Esophagus (tissue), 2 donors: ENCODE measurements around the gene TAC3. TPM values are rescaled to one million over a fixed set of nuclear protein-coding genes. Genes with fewer than 3 reads are reported as not detected.

Experiments
- H3K27ac ChIP-seq, 2 donors: one replicate each; pipeline ENCODE4 v1.5.1; 2013; ENCODE audit warnings: low read depth in 2 of 2, mild to moderate bottlenecking in 2 of 2, inconsistent platforms in 1 of 2, low read length in 1 of 2, moderate library complexity in 1 of 2
- H3K27me3 ChIP-seq, 2 donors: one replicate each; pipeline ENCODE4 v1.6.1; 2013; ENCODE audit warnings: low read length in 2 of 2, control low read depth in 1 of 2, mild to moderate bottlenecking in 1 of 2; ENCODE audit not compliant: insufficient read depth in 2 of 2, control insufficient read depth in 1 of 2
- H3K36me3 ChIP-seq, 2 donors: one replicate each; pipeline ENCODE4 v1.6.1; 2013; ENCODE audit warnings: low read length in 1 of 2; ENCODE audit not compliant: control insufficient read depth in 2 of 2, insufficient read depth in 2 of 2
- H3K4me1 ChIP-seq, 2 donors: one replicate each; pipeline ENCODE4 v1.6.1; 2013; ENCODE audit warnings: low read length in 1 of 2; ENCODE audit not compliant: control insufficient read depth in 2 of 2, insufficient read depth in 2 of 2
- H3K4me3 ChIP-seq, 2 donors: one replicate each; pipeline ENCODE4 v1.5.1; 2013; ENCODE audit warnings: low read length in 2 of 2, mild to moderate bottlenecking in 2 of 2, low read depth in 1 of 2, moderate library complexity in 1 of 2
- H3K9me3 ChIP-seq, 2 donors: one replicate each; pipeline ENCODE4 v1.6.1; 2013; ENCODE audit warnings: mild to moderate bottlenecking in 2 of 2, low read depth in 1 of 2, low read length in 1 of 2, moderate library complexity in 1 of 2; ENCODE audit not compliant: control insufficient read depth in 2 of 2, insufficient read depth in 1 of 2
- WGBS, 2 donors: extraction: QIAGEN DNeasy Blood & Tissue Kit; methylation state at CpG; one replicate each; pipeline ENCODE4 v1.1.7; 2013; 5-methylcytosine and 5-hydroxymethylcytosine counted together
- polyA plus RNA-seq, 2 donors: library from polyadenylated mRNA; stranded (reverse); fragments of 200-250 nt; gene quantifications; one replicate each; pipeline ENCODE4 v1.2.3, GENCODE V29; 2013
- donor health status: healthy with polysubstance abuse.
- donor health status: Bipolar disorder and iron deficiency.

TAC3 gene
- polyA plus RNA-seq, 2 donors = 0.16 TPM; not detected in 1

DNA sequence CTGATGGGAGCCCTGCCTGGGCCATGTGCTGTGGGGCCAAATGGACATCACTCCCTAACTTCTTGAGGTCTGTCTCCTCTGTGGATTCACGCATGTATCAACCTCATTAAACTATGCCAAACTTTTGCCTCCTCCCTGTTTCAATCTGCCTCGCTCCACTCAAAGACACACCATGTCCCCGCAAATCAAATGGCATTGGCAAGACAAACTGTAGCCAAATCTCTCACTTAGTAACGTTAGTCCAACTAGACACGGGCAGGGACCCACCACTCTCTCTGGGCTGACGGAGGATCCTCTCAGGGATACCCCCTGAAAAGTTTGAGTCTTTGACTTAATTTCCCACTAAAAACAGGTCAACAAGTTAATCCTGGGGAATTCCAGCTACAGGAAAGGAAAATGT lies 18.0 kb downstream of the TAC3 start:
- 91 to 92% methylated on average over 6 of the region's 6 CpGs for WGBS, 2 donors
- H3K36me3 ChIP-seq = peaks cover 10 to 14% of the 10 kb centered on the region in 2 donors
- H3K27me3 ChIP-seq = no peaks in the 10 kb centered on the region
- H3K4me1 ChIP-seq = no peaks in the 10 kb centered on the region
- H3K4me3 ChIP-seq = no peak overlapping the region
- H3K9me3 ChIP-seq = no peaks in the 10 kb centered on the region
- no peak overlapping the region for H3K27ac ChIP-seq

GRCh38 chr12:56996793-56997545 lies 19.4 kb downstream of the TAC3 start:
- H3K27me3 ChIP-seq = no peaks in the 10 kb centered on the region
- no peak overlapping the region for H3K4me3 ChIP-seq
- H3K36me3 ChIP-seq = peaks cover 0 to 7% of the 10 kb centered on the region in 2 donors
- H3K4me1 ChIP-seq = no peaks in the 10 kb centered on the region
- WGBS, 2 donors = 75 to 81% methylated on average over 12 of the region's 12 CpGs
- H3K27ac ChIP-seq = no peak overlapping the region
- H3K9me3 ChIP-seq = no peaks in the 10 kb centered on the region

GRCh38 chr12:56995930-56996496 lies 20.3 kb downstream of the TAC3 start:
- Histone ChIP-seq H3K27me3 (no peaks in the 10 kb centered on the region), H3K4me1 (peaks cover 0 to 6% of the 10 kb centered on the region in 2 donors), H3K36me3 (peaks cover 0 to 7% of the 10 kb centered on the region in 2 donors), H3K4me3 (no peak overlapping the region), H3K9me3 (no peaks in the 10 kb centered on the region), H3K27ac (no peak overlapping the region)
- 95 to 98% methylated on average over 11 of the region's 11 CpGs for WGBS, 2 donors

DNA sequence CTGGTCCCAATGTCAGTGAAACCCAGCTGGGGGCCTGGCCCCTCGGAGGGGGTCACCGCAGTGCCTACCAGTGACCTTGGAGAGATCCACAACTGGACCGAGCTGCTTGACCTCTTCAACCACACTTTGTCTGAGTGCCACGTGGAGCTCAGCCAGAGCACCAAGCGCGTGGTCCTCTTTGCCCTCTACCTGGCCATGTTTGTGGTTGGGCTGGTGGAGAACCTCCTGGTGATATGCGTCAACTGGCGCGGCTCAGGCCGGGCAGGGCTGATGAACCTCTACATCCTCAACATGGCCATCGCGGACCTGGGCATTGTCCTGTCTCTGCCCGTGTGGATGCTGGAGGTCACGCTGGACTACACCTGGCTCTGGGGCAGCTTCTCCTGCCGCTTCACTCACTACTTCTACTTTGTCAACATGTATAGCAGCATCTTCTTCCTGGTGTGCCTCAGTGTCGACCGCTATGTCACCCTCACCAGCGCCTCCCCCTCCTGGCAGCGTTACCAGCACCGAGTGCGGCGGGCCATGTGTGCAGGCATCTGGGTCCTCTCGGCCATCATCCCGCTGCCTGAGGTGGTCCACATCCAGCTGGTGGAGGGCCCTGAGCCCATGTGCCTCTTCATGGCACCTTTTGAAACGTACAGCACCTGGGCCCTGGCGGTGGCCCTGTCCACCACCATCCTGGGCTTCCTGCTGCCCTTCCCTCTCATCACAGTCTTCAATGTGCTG lies 21.0 kb downstream of the TAC3 start:
- 93 to 95% methylated on average over 25 to 26 of the region's 26 CpGs for WGBS, 2 donors
- Histone ChIP-seq H3K36me3 (peaks cover 0 to 7% of the 10 kb centered on the region in 2 donors), H3K4me3 (no peak overlapping the region)

GRCh38 chr12:56994231-56994746 lies 22.0 kb downstream of the TAC3 start:
- H3K27ac ChIP-seq = no peak overlapping the region
- H3K9me3 ChIP-seq = no peaks in the 10 kb centered on the region
- 75 to 76% methylated on average over 10 of the region's 10 CpGs for WGBS, 2 donors
- H3K4me1 ChIP-seq = peaks cover 0 to 7% of the 10 kb centered on the region in 2 donors
- peaks cover 0 to 7% of the 10 kb centered on the region in 2 donors for H3K36me3 ChIP-seq
- no peak overlapping the region for H3K4me3 ChIP-seq
- H3K27me3 ChIP-seq = no peaks in the 10 kb centered on the region

More for the DNA sequence above, 21.0 kb downstream of the TAC3 start:
- Histone ChIP-seq H3K27ac (no peak overlapping the region), H3K9me3 (no peaks in the 10 kb centered on the region), H3K4me1 (peaks cover 0 to 7% of the 10 kb centered on the region in 2 donors), H3K27me3 (no peaks in the 10 kb centered on the region)

DNA sequence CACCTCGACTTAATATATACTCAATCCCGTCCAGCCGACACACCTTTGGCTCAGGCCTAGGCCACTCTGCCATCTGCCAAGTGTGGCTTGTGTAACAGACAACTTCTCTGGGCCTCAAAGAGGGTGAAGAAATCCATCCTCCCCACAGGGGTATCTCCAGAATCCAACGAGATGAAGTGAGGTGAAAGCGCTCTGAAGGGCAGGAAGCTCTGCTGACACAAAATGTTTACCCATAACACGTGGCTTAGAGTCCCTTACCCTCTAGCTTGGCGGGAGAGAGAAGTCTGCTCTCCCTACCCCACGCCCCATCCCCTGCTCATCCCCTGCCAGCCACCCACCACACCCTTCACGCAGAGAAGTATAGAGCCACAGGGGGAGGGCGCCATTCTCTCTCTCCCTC lies 23.0 kb downstream of the TAC3 start:
- WGBS, 2 donors = 63 to 71% methylated on average over 9 to 10 of the region's 10 CpGs
- no peaks in the 10 kb centered on the region for H3K27me3 ChIP-seq
- H3K27ac ChIP-seq = no peak overlapping the region
- no peak overlapping the region for H3K4me3 ChIP-seq
- H3K36me3 ChIP-seq = peaks cover 2 to 7% of the 10 kb centered on the region in 2 donors
- H3K9me3 ChIP-seq = no peaks in the 10 kb centered on the region
- peaks cover 0 to 7% of the 10 kb centered on the region in 2 donors for H3K4me1 ChIP-seq

- Histone ChIP-seq H3K4me3 (no peak overlapping the region), H3K4me1 (peaks cover 0 to 12% of the 10 kb centered on the region in 2 donors), H3K36me3 (peaks cover 2 to 5% of the 10 kb centered on the region in 2 donors), H3K27me3 (no peaks in the 10 kb centered on the region), H3K27ac (peak overlapping the region; percentile 11 to 56), H3K9me3 (no peaks in the 10 kb centered on the region)
- 61 to 66% methylated on average over 8 of the region's 8 CpGs for WGBS, 2 donors
These were observed 24.7 kb downstream of the TAC3 start for GRCh38 chr12:56991319-56992246.

GRCh38 chr12:56990648-56991318 lies 25.5 kb downstream of the TAC3 start:
- Histone ChIP-seq H3K36me3 (peaks cover 2 to 4% of the 10 kb centered on the region in 2 donors), H3K4me1 (peaks cover 0 to 12% of the 10 kb centered on the region in 2 donors), H3K27ac (peak overlapping the region; percentile 11 to 56), H3K4me3 (no peak overlapping the region), H3K9me3 (no peaks in the 10 kb centered on the region), H3K27me3 (no peaks in the 10 kb centered on the region)
- WGBS, 2 donors = 42 to 56% methylated on average over 7 of the region's 7 CpGs
